ENCODE data around the gene UGT1A9.

The UGT1A9 gene

DNA sequence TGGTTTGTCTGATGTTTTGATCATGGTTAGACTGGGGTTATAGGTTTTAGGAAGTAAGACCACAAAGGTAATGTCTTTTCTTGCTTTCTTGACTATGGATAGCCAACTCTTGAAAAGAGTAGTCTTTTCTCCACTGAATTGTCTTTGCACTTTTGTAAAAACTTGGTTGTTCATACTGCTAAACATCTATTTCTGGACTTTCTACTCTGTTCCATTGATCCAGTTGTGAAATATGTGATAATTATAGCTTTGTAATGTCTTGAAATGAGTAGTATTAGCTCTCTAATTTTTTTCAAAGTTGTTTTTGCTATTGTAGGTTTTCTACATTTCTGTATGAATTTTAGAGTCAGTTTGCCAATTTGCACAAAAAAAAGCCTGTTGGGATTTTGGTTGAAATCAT lies 13.1 kb upstream of the UGT1A9 start:
- H3K4me3 ChIP-seq (ENCODE audit: low read depth, low read length), result no peak overlapping the region
- DNase-seq (ENCODE audit: low read depth), result no peak
- TF ChIP-seq MAX (IDR thresholded peaks at IDR 0.05; ENCODE audit: low read depth, low read length), result no peak
- TF ChIP-seq POLR2A (IDR thresholded peaks at IDR 0.05; ENCODE audit: extremely low read depth, insufficient read length), result no peak
- TF ChIP-seq, protein P1, sequence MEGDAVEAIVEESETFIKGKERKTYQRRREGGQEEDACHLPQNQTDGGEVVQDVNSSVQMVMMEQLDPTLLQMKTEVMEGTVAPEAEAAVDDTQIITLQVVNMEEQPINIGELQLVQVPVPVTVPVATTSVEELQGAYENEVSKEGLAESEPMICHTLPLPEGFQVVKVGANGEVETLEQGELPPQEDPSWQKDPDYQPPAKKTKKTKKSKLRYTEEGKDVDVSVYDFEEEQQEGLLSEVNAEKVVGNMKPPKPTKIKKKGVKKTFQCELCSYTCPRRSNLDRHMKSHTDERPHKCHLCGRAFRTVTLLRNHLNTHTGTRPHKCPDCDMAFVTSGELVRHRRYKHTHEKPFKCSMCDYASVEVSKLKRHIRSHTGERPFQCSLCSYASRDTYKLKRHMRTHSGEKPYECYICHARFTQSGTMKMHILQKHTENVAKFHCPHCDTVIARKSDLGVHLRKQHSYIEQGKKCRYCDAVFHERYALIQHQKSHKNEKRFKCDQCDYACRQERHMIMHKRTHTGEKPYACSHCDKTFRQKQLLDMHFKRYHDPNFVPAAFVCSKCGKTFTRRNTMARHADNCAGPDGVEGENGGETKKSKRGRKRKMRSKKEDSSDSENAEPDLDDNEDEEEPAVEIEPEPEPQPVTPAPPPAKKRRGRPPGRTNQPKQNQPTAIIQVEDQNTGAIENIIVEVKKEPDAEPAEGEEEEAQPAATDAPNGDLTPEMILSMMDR (IDR thresholded peaks at IDR 0.05; ENCODE audit: low read depth, low read length), result no peak
- no peak for TF ChIP-seq MYC (IDR thresholded peaks at IDR 0.05; ENCODE audit: low read depth, low read length)

GRCh38 chr2:233663911-233664310 lies 7.8 kb upstream of the UGT1A9 start:
- H3K4me3 ChIP-seq (ENCODE audit: low read depth, low read length), result no peak overlapping the region
- TF ChIP-seq, protein P1 (IDR thresholded peaks at IDR 0.05; ENCODE audit: low read depth, low read length), result no peak
- no peak for TF ChIP-seq MAX (IDR thresholded peaks at IDR 0.05; ENCODE audit: low read depth, low read length)
- TF ChIP-seq POLR2A (IDR thresholded peaks at IDR 0.05; ENCODE audit: extremely low read depth, insufficient read length), result no peak
- no peak for TF ChIP-seq MYC (IDR thresholded peaks at IDR 0.05; ENCODE audit: low read depth, low read length)
- DNase-seq (ENCODE audit: low read depth), result peak; percentile 16

DNA sequence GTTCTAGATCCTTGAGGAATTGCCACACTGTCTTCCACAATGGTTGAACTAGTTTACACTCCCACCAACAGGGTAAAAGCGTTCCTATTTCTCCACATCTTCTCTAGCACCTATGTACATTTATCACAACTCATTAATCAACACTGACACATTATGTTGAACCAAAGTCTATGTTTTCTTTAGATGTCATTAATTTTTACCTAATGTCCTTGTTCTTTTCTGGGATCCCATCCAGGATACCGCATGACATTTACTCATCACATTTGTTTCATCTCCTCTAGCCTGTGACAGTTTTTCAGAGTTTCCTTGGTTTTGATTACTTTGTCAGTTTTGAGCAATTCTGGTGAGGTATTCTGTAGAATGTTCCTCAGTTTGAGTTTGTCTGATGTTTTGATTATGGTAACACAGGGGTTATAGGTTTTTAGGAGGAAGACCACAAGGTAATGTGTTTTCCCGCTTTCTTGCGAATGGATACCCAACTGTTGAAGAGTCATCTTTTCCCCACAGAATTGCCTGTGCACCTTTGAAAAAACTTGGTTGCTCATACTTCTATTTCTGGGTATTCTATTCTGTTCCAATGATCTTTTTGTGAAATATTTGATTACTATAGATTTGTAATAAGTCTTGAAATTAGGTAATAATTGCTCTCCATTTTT lies 3.0 kb upstream of the UGT1A9 start:
- no peak overlapping the region for H3K4me3 ChIP-seq (ENCODE audit: low read depth, low read length)
- TF ChIP-seq, protein P1 (IDR thresholded peaks at IDR 0.05; ENCODE audit: low read depth, low read length), result no peak
- TF ChIP-seq MYC (IDR thresholded peaks at IDR 0.05; ENCODE audit: low read depth, low read length), result no peak
- no peak for TF ChIP-seq MAX (IDR thresholded peaks at IDR 0.05; ENCODE audit: low read depth, low read length)
- TF ChIP-seq POLR2A (IDR thresholded peaks at IDR 0.05; ENCODE audit: extremely low read depth, insufficient read length), result no peak
- no peak for DNase-seq (ENCODE audit: low read depth)

DNA sequence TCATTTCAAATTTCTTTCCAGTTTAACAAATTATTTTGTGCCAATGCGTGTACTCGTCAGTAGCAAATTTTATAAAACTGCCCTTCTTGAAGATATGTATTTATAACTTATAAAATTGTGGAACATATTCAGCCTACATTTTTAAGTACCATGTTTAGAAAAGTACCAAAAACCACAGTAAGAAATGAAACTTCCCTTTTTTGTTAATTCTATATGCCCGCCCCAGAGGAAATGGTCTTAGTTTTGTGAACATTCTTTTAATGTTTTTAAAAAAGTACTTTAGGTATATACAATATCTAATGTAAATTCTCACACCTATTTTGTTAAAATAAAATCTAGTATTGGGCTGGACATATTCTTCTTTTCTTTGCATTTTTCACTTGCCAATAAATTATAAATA lies 1.2 kb downstream of the UGT1A9 start:
- TF ChIP-seq MAX (IDR thresholded peaks at IDR 0.05; ENCODE audit: low read depth, low read length), result no peak
- TF ChIP-seq POLR2A (IDR thresholded peaks at IDR 0.05; ENCODE audit: extremely low read depth, insufficient read length), result no peak
- TF ChIP-seq MYC (IDR thresholded peaks at IDR 0.05; ENCODE audit: low read depth, low read length), result no peak
- TF ChIP-seq, protein P1 (IDR thresholded peaks at IDR 0.05; ENCODE audit: low read depth, low read length), result no peak
- H3K4me3 ChIP-seq (ENCODE audit: low read depth, low read length), result no peak overlapping the region
- no peak for DNase-seq (ENCODE audit: low read depth)

DNA sequence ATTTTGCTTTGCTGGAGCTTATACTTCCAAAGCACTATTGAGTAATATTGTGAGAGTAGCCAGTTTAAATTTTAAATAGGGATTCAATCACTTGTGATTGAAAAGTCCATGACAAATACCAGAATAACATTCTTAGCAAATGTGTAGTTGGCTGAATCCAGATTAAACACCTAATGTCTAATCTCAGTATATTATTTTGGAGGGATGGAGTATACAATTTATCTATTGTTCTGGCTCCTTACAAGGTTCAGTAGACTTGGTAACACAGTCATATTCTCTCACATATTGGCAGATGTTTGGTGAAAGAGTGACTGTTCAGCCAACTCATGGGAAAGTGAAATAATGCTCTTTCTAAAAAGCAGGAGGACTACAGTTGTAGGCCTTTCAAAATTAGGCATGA lies 2.2 kb downstream of the UGT1A9 start:
- DNase-seq (ENCODE audit: low read depth), result no peak
- no peak overlapping the region for H3K4me3 ChIP-seq (ENCODE audit: low read depth, low read length)
- TF ChIP-seq, protein P1 (IDR thresholded peaks at IDR 0.05; ENCODE audit: low read depth, low read length), result no peak
- TF ChIP-seq POLR2A (IDR thresholded peaks at IDR 0.05; ENCODE audit: extremely low read depth, insufficient read length), result no peak
- no peak for TF ChIP-seq MAX (IDR thresholded peaks at IDR 0.05; ENCODE audit: low read depth, low read length)
- no peak for TF ChIP-seq MYC (IDR thresholded peaks at IDR 0.05; ENCODE audit: low read depth, low read length)
